Activated T-cell treated with anti-CD3 and anti-CD28 coated beads for 24 hours (primary cell): ENCODE data around the gene GGCX.

Experiments
- DNase-seq: peaks from one replicate; pipeline ENCODE4 v3.0.0-alpha.2; 2020; ENCODE audit warnings: low read depth

Gene GGCX

GRCh38 chr2:85541753-85542457, 19.4 kb downstream of the GGCX start:
- no peak for DNase-seq

- DNase-seq, result no peak
These were observed 20.0 kb downstream of the GGCX start for GRCh38 chr2:85541262-85541661.

GRCh38 chr2:85540133-85540648, 21.1 kb downstream of the GGCX start:
- DNase-seq, result no peak

- DNase-seq, result peak; percentile 74
These were observed 21.7 kb downstream of the GGCX start for GRCh38 chr2:85539361-85540132.

GRCh38 chr2:85538507-85539360, 22.6 kb downstream of the GGCX start, which contains the start of gene MAT2A:
Gene MAT2A (plus strand): TSS chr2:85539168. CDS start chr2:85539288, 120 bp downstream.
- DNase-seq, result peak; percentile 88

GRCh38 chr2:85537600-85538506, 23.4 kb downstream of the GGCX start:
- peak; percentile 21 for DNase-seq

- no peak for DNase-seq
These were observed 24.8 kb downstream of the GGCX start for GRCh38 chr2:85536479-85536878.

- DNase-seq, result no peak
These were observed 26.4 kb downstream of the GGCX start for GRCh38 chr2:85534881-85535280.

GRCh38 chr2:85534099-85534498, 27.2 kb downstream of the GGCX start:
- DNase-seq, result no peak

- DNase-seq, result no peak
These were observed 29.7 kb downstream of the GGCX start for GRCh38 chr2:85531589-85531988.

GRCh38 chr2:85529809-85530208, 31.5 kb downstream of the GGCX start:
- DNase-seq, result no peak

GRCh38 chr2:85528355-85528754, 32.9 kb downstream of the GGCX start:
- DNase-seq, result no peak

- DNase-seq, result no peak
These were observed 33.5 kb downstream of the GGCX start for GRCh38 chr2:85527787-85528186.

GRCh38 chr2:85525567-85525966, 35.7 kb downstream of the GGCX start:
- DNase-seq, result no peak

GRCh38 chr2:85525029-85525428, 36.3 kb downstream of the GGCX start:
- no peak for DNase-seq

- DNase-seq, result no peak
These were observed 36.9 kb downstream of the GGCX start for GRCh38 chr2:85524336-85524908.

GRCh38 chr2:85523903-85524335, 37.4 kb downstream of the GGCX start:
- no peak for DNase-seq

- DNase-seq, result no peak
These were observed 38.0 kb downstream of the GGCX start for GRCh38 chr2:85523062-85523902.

- no peak for DNase-seq
These were observed 39.1 kb downstream of the GGCX start for GRCh38 chr2:85522090-85522647.
